ENCODE results near the gene FOXI3. TPM values are rescaled to one million over a fixed set of nuclear protein-coding genes. Genes with fewer than 3 reads are reported as not detected.
"Not testable (repeated sequence)": the region's sequence is repeated elsewhere in the genome, so short reads cannot be mapped to it uniquely, and the experiment has no call there.

FOXI3 gene
- total RNA-seq, 1 experiment from 2014 or later, result not detected

DNA sequence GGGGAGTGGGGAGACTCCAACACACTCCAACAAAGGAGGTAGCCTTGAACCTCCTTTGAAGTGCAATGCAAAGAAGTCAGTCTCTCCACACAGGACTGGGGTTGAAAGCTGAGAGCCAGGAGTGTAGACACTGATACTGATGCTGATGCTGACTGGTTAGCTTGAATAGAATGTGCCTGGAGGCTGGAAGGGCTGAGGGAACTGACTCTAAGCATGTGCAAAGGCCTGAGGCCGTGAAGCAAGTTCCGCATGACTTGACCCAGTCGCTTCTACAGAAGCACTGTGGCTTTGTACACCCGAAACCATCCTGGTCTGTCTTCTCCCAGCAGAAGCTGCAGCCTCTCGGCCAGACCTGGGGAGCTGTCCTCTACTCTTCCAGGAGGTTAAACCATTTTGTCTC is 10.4 kb downstream of the FOXI3 start:
- DNase-seq (ENCODE audit: low read depth), result no peak

GRCh38 chr2:88437010-88437409 is 15.5 kb downstream of the FOXI3 start:
- DNase-seq (ENCODE audit: low read depth), result no peak

- DNase-seq (ENCODE audit: low read depth), result no peak
These were observed 22.6 kb downstream of the FOXI3 start for GRCh38 chr2:88429929-88430328.

GRCh38 chr2:88423733-88424132 is 28.8 kb downstream of the FOXI3 start:
- no peak for DNase-seq (ENCODE audit: low read depth)

GRCh38 chr2:88419051-88419450 is 33.4 kb downstream of the FOXI3 start:
- not testable (repeated sequence) for DNase-seq (ENCODE audit: low read depth)

- DNase-seq (ENCODE audit: low read depth), result no peak
These were observed 36.4 kb downstream of the FOXI3 start for GRCh38 chr2:88416016-88416663.

GRCh38 chr2:88408870-88409269 is 43.6 kb downstream of the FOXI3 start:
- not testable (repeated sequence) for DNase-seq (ENCODE audit: low read depth)

- no peak for DNase-seq (ENCODE audit: low read depth)
These were observed 52.3 kb downstream of the FOXI3 start for GRCh38 chr2:88400037-88400767.

- no peak for DNase-seq (ENCODE audit: low read depth)
These were observed 54.3 kb downstream of the FOXI3 start for GRCh38 chr2:88398180-88398579.

Other genes with a start within 250 kb of the FOXI3 start
- gene EIF2AK3, start 174.8 kb upstream of the FOXI3 start, total RNA-seq (2014; rRNA removed; shearing (Covaris generic)), result 18.0 and 19.9 TPM in 2 replicates
- 6.8 and 10.3 TPM in 2 replicates for gene RPIA, start 239.0 kb upstream of the FOXI3 start, total RNA-seq (2014; rRNA removed; shearing (Covaris generic))